ENCODE results near the gene BBS9.
"Not testable (repeated sequence)": the region's sequence is repeated elsewhere in the genome, so short reads cannot be mapped to it uniquely, and the experiment has no call there.

BBS9 gene

GRCh38 chr7:33200282-33200681 lies 70.9 kb downstream of the BBS9 start:
- DNase-seq = no peak

GRCh38 chr7:33201821-33202220 lies 72.5 kb downstream of the BBS9 start:
- DNase-seq = no peak

- no peak for DNase-seq
Measured at GRCh38 chr7:33210958-33211357, 81.6 kb downstream of the BBS9 start.

GRCh38 chr7:33212144-33212543 lies 82.8 kb downstream of the BBS9 start:
- DNase-seq = no peak

- DNase-seq = no peak
Measured at GRCh38 chr7:33215992-33216391, 86.6 kb downstream of the BBS9 start.

- DNase-seq = no peak
Measured at GRCh38 chr7:33217595-33217994, 88.2 kb downstream of the BBS9 start.

- DNase-seq = not testable (repeated sequence)
Measured at GRCh38 chr7:33218841-33219535, 89.6 kb downstream of the BBS9 start.

- DNase-seq = no peak
Measured at GRCh38 chr7:33220231-33220630, 90.9 kb downstream of the BBS9 start.

- DNase-seq = no peak
Measured at GRCh38 chr7:33221390-33221789, 92.0 kb downstream of the BBS9 start.

GRCh38 chr7:33232632-33233145 lies 103.3 kb downstream of the BBS9 start:
- no peak for DNase-seq

- no peak for DNase-seq
Measured at GRCh38 chr7:33233659-33234058, 104.3 kb downstream of the BBS9 start.

GRCh38 chr7:33237036-33237435 lies 107.7 kb downstream of the BBS9 start:
- no peak for DNase-seq

- peak; percentile 23 to 44 for DNase-seq
Measured at GRCh38 chr7:33243319-33243881, 114.0 kb downstream of the BBS9 start.

GRCh38 chr7:33248671-33249070 lies 119.3 kb downstream of the BBS9 start:
- no peak for DNase-seq

GRCh38 chr7:33250421-33250871 lies 121.1 kb downstream of the BBS9 start:
- no peak for DNase-seq

GRCh38 chr7:33251301-33251700 lies 121.9 kb downstream of the BBS9 start:
- no peak for DNase-seq

GRCh38 chr7:33258491-33258951 lies 129.2 kb downstream of the BBS9 start:
- no peak for DNase-seq

- no peak for DNase-seq
Measured at GRCh38 chr7:33261585-33261984, 132.2 kb downstream of the BBS9 start.

GRCh38 chr7:33262476-33262875 lies 133.1 kb downstream of the BBS9 start:
- no peak for DNase-seq

GRCh38 chr7:33271839-33272371 lies 142.5 kb downstream of the BBS9 start:
- DNase-seq = not testable (repeated sequence)

GRCh38 chr7:33273356-33273755 lies 144.0 kb downstream of the BBS9 start:
- DNase-seq = no peak

GRCh38 chr7:33276325-33276724 lies 147.0 kb downstream of the BBS9 start:
- DNase-seq = no peak

GRCh38 chr7:33276729-33277128 lies 147.4 kb downstream of the BBS9 start:
- DNase-seq = no peak

- no peak for DNase-seq
Measured at GRCh38 chr7:33278095-33278494, 148.7 kb downstream of the BBS9 start.

Measured in NCI-H524 (cell line).